HCT116 (cell line): Measurements from ENCODE around the gene ACOT7. TPM values are rescaled to one million over a fixed set of nuclear protein-coding genes. Genes with fewer than 3 reads are reported as not detected.
A peak's percentile ranks its signal among the peaks of the same experiment; 100 is the strongest.

ENCODE experiments used
- ATAC-seq: fragments of 200-7000 bp; cut with Tn5 transposase; 2 replicates; pipeline ENCODE4 v1.9.1; 2020; ENCODE audit warnings: mild to moderate bottlenecking, moderate library complexity
- Bru-seq: library from RNA; stranded (reverse); fragments of 400-500 nt; gene quantifications from one replicate; lab custom pipeline; 2021; lab: Mats Ljungman, UMichigan
- BruChase-seq, 2 experiments: library from RNA; stranded (reverse); fragments of 400-500 nt; gene quantifications; one replicate each; lab custom pipeline; 2021; lab: Mats Ljungman, UMichigan
- BruUV-seq: library from RNA; stranded (reverse); fragments of 400-500 nt; replicated peaks from 2 replicates; lab custom pipeline; 2021; lab: Mats Ljungman, UMichigan
- CTCF ChIA-PET: fragments of 300-600 bp; sonication (Branson Sonifier 250); formaldehyde crosslinking; loops from one replicate; lab custom pipeline; 2021; ENCODE audit warnings: antibody characterized with exemption; lab: Charles Lee
- POLR2A ChIA-PET: fragments of 300-600, 350-600 bp; sonication (Branson Sonifier 250); formaldehyde crosslinking; loops from one replicate; lab custom pipeline; 2021; ENCODE audit warnings: antibody characterized with exemption; lab: Charles Lee
- RAD21 ChIA-PET, 2 experiments: fragments of 300-600 bp; sonication (Branson Sonifier 250); formaldehyde crosslinking; loops; one replicate each; lab custom pipeline; 2023; ENCODE audit warnings: low total read pairs in 2 of 2; ENCODE audit not compliant: uncharacterized antibody in 2 of 2, unreplicated experiment in 2 of 2, low non-redundant PET in 1 of 2; lab: Charles Lee
- DNase-seq: peaks from one replicate; pipeline ENCODE4 v3.0.0-alpha.2; 2010; ENCODE audit warnings: low read depth, low spot score
- H2AFZ ChIP-seq: fragments of 200-600 bp; shearing (Covaris generic), sonication (generic); 2 replicates; pipeline ENCODE4 v1.6.1; 2017; ENCODE audit warnings: low read depth, mixed run types, mixed read lengths, antibody characterized with exemption, low read length; ENCODE audit not compliant: poor library complexity, severe bottlenecking
- H3K27ac ChIP-seq: 2 replicates; pipeline ENCODE4 v1.5.1; 2012; ENCODE audit warnings: low read depth, low read length
- H3K27me3 ChIP-seq: fragments of 200-600 bp; sonication (generic); 2 replicates; pipeline ENCODE4 v1.6.1; 2016; ENCODE audit warnings: mixed run types, low read length, mixed read lengths; ENCODE audit not compliant: insufficient read depth
- H3K36me3 ChIP-seq, 2 experiments: fragments of 200-500 bp in 1 of 2; fragments of 200-600 bp in 1 of 2; sonication (Bioruptor generic) in 1 of 2; sonication (generic) in 1 of 2; 2 replicates each; pipeline versions ENCODE4 v1.5.1 to v1.6.1; 2014 to 2016; ENCODE audit warnings: low read length in 2 of 2, inconsistent platforms in 1 of 2, mixed read lengths in 1 of 2, mixed run types in 1 of 2; ENCODE audit not compliant: insufficient read depth in 2 of 2, control insufficient read depth in 1 of 2
- H3K4me1 ChIP-seq, 2 experiments: fragments of 200-600 bp in 1 of 2; sonication (generic) in 1 of 2; 2 replicates each; pipeline versions ENCODE4 v1.5.1 to v1.6.1; 2012 to 2017; ENCODE audit warnings: low read length in 2 of 2, inconsistent platforms in 1 of 2, mild to moderate bottlenecking in 1 of 2, mixed read lengths in 1 of 2, mixed run types in 1 of 2, moderate library complexity in 1 of 2; ENCODE audit not compliant: insufficient read depth in 2 of 2, control insufficient read depth in 1 of 2
- H3K4me2 ChIP-seq: fragments of 200-600 bp; sonication (generic); 2 replicates; pipeline ENCODE4 v1.6.1; 2017; ENCODE audit warnings: mixed run types, low read length, mixed read lengths
- H3K4me3 ChIP-seq, 2 experiments: fragments of 200-600 bp in 1 of 2; sonication (generic) in 1 of 2; replicated peaks in 1 of 2; 2 replicates each; pipeline ENCODE4 v1.5.1; 2011 to 2016; ENCODE audit warnings: low read length in 2 of 2, control low read depth in 1 of 2, low read depth in 1 of 2, mild to moderate bottlenecking in 1 of 2, mixed read lengths in 1 of 2, mixed run types in 1 of 2
- H3K79me2 ChIP-seq: fragments of 200-600 bp; sonication (generic); 2 replicates; pipeline ENCODE4 v1.6.1; 2017; ENCODE audit warnings: mild to moderate bottlenecking, mixed run types, low read length, moderate library complexity, mixed read lengths; ENCODE audit not compliant: insufficient read depth
- H3K9ac ChIP-seq: fragments of 200-600 bp; sonication (generic); 2 replicates; pipeline ENCODE4 v1.6.1; 2016; ENCODE audit warnings: low read length, mixed read lengths
- H3K9me2 ChIP-seq: fragments of 200-600 bp; sonication (generic), shearing (Covaris generic); 2 replicates; pipeline ENCODE4 v1.6.1; 2017; ENCODE audit warnings: mixed run types, mild to moderate bottlenecking, moderate library complexity; ENCODE audit not compliant: insufficient read depth
- H3K9me3 ChIP-seq, 2 experiments: fragments of 200-500 bp in 1 of 2; fragments of 200-600 bp in 1 of 2; sonication (Bioruptor generic) in 1 of 2; sonication (generic) in 1 of 2; 2 replicates each; pipeline ENCODE4 v1.6.1; 2014 to 2017; ENCODE audit warnings: low read length in 2 of 2, mixed read lengths in 2 of 2, inconsistent platforms in 1 of 2, low read depth in 1 of 2, mild to moderate bottlenecking in 1 of 2, mixed run types in 1 of 2, moderate library complexity in 1 of 2; ENCODE audit not compliant: control insufficient read depth in 1 of 2, insufficient read depth in 1 of 2
- H4K20me1 ChIP-seq: fragments of 200-600 bp; sonication (generic), shearing (Covaris generic); 2 replicates; pipeline ENCODE4 v1.6.1; 2017; ENCODE audit warnings: mixed run types, mild to moderate bottlenecking, moderate library complexity; ENCODE audit not compliant: insufficient read depth
- EGR1 ChIP-seq: IDR thresholded peaks from 2 replicates; pipeline ENCODE4 v1.6.1; 2012; ENCODE audit warnings: low read depth
- ELF1 ChIP-seq: IDR thresholded peaks from 2 replicates; pipeline ENCODE4 v1.6.1; 2012; ENCODE audit warnings: low read depth, borderline replicate concordance
- MAX ChIP-seq: IDR thresholded peaks from 2 replicates; pipeline ENCODE4 v1.6.1; 2012
- POLR2AphosphoS5 ChIP-seq: IDR thresholded peaks from 2 replicates; pipeline ENCODE4 v1.6.1; 2011; ENCODE audit warnings: mild to moderate bottlenecking, low read depth, low read length, moderate library complexity
- RAD21 ChIP-seq: IDR thresholded peaks from 2 replicates; pipeline ENCODE4 v1.6.1; 2012; ENCODE audit warnings: low read depth, mild to moderate bottlenecking
- SIN3A ChIP-seq: IDR thresholded peaks from 2 replicates; pipeline ENCODE4 v1.6.1; 2012; ENCODE audit warnings: low read depth
- SP1 ChIP-seq: IDR thresholded peaks from 2 replicates; pipeline ENCODE4 v1.6.1; 2012; ENCODE audit warnings: low read depth
- TCF7L2 ChIP-seq: IDR thresholded peaks from 2 replicates; pipeline ENCODE4 v1.7.0; 2011; ENCODE audit warnings: borderline replicate concordance, inconsistent platforms; ENCODE audit not compliant: insufficient read depth, insufficient read length; ENCODE audit errors: extremely low read depth
- YY1 ChIP-seq: IDR thresholded peaks from 2 replicates; pipeline ENCODE4 v1.6.1; 2011; ENCODE audit warnings: low read length, low read depth, moderate library complexity, mild to moderate bottlenecking; ENCODE audit not compliant: insufficient replicate concordance; ENCODE audit errors: extremely low read depth
- ZFX ChIP-seq: fragments of 450-650 bp; IDR thresholded peaks from 2 replicates; pipeline ENCODE4 v1.6.1; 2017
- intact Hi-C: fragments of 100-400 bp; cut with micrococcal nuclease; formaldehyde crosslinking; loops from 2 replicates; pipeline ENCODE4 v1.10.0; 2022
- long read RNA-seq: library from polyadenylated mRNA; unstranded; transcript quantifications from one replicate; pipeline ENCODE4 v2.0.0, GENCODE V29; 2021; ENCODE audit not compliant: unreplicated experiment
- polyA plus RNA-seq: library from polyadenylated mRNA; unstranded; fragments of >200 nt; gene quantifications from 2 replicates; pipeline ENCODE4 v1.2.1, GENCODE V29; 2012; ENCODE audit warnings: missing spikeins
- total RNA-seq: library from RNA; stranded (reverse); gene quantifications from one replicate; pipeline ENCODE4 v1.2.1, GENCODE V29; 2021; ENCODE audit not compliant: unreplicated experiment

Gene ACOT7
- total RNA-seq = 162 TPM
- polyA plus RNA-seq = 206 TPM in 2 replicates
- Bru-seq, nascent RNA = percentile 63 among the genes with signal in this experiment
- percentile 50 among the genes with signal in this experiment for BruChase-seq, experiment 1, labeled RNA remaining after a 6-hour chase
- BruChase-seq, experiment 2, labeled RNA remaining after a 2-hour chase = percentile 46 among the genes with signal in this experiment
- long read RNA-seq, transcript ACOT7-210 (9 exons, 1,403 nt) = major isoform, 149 of 204 reads
- long read RNA-seq, partial matches to known transcripts = 30 of 204 reads
- long read RNA-seq, other reads (novel, unspliced or antisense) = 24 of 204 reads

GRCh38 chr1:6393400-6394187, at the start of gene ACOT7:
Gene ACOT7 (minus strand): TSS chr1:6393767. CDS start chr1:6393399, 368 bp downstream.
- Histone ChIP-seq H3K27ac (peak within 1 kb of the TSS; percentile 92), H3K36me3 (no peaks in the 10 kb centered on the region), H2AFZ (no peak within 1 kb of the TSS), H3K9me2 (no peaks in the 10 kb centered on the region), H3K27me3 (no peaks in the 10 kb centered on the region), H3K4me3 (peak within 1 kb of the TSS; percentile 79 to 96), H3K4me2 (peak within 1 kb of the TSS; percentile 99), H3K9ac (peak within 1 kb of the TSS; percentile 93), H3K9me3 (no peaks in the 10 kb centered on the region), H3K79me2 (peaks cover 42% of the 10 kb centered on the region), H4K20me1 (no peaks in the 10 kb centered on the region), H3K4me1 (peaks cover 14 to 42% of the 10 kb centered on the region in 2 experiments)
- DNase-seq (peak; percentile 69), ATAC-seq (peak; percentile 88)
- TF ChIP-seq ZFX = peak; percentile 75
- no peak for TF ChIP-seq ELF1
- TF ChIP-seq TCF7L2 = peak; percentile 5
- no peak for TF ChIP-seq RAD21
- peak; percentile 34; the same call in 1 of the 2 replicates for TF ChIP-seq EGR1
- TF ChIP-seq POLR2AphosphoS5 = peak; percentile 86
- TF ChIP-seq YY1 = peak; percentile 2
- TF ChIP-seq MAX = peak; percentile 91
- TF ChIP-seq SIN3A = peak; percentile 43; the same call in 1 of the 2 replicates
- TF ChIP-seq SP1 = peak; percentile 39
- intact Hi-C loops = no loop called here
- RAD21 ChIA-PET = interaction anchor here (0.6 to 0.7 kb wide), 3 partner anchors 13 to 147 kb away, joined by 3 to 6 read pairs (median 3); no protein-coding TSS in a partner anchor
- POLR2A ChIA-PET = interaction anchor here (0.6 to 2.2 kb wide), 11 partner anchors 9 to 156 kb away, joined by 3 to 12 read pairs (median 3); partner anchors contain the start of gene HES2
- no TSS peak for BruUV-seq
- CTCF ChIA-PET = interaction anchor here (0.6 to 1.7 kb wide), 9 partner anchors 8 to 757 kb away, joined by 3 to 9 read pairs (median 4); no protein-coding TSS in a partner anchor
